HEK293 (cell line): ENCODE results near the gene ASCC3.

ENCODE experiments used
- CTCF ChIA-PET: fragments of 350-600 bp; formaldehyde crosslinking; extraction: SDS; loops from one replicate; lab custom pipeline; 2021; ENCODE audit warnings: antibody characterized with exemption; lab: Yijun Ruan, JAX
- POLR2A ChIA-PET: fragments of 300-600 bp; formaldehyde crosslinking; extraction: SDS; loops from one replicate; lab custom pipeline; 2020; ENCODE audit warnings: antibody characterized with exemption, inconsistent platforms; lab: Yijun Ruan, JAX
- H3K27ac ChIP-seq: fragments of 200-500 bp; sonication (Bioruptor generic); 2 replicates; pipeline ENCODE4 v1.5.1; 2014; ENCODE audit warnings: low read depth, low read length, control low read depth, inconsistent platforms; ENCODE audit errors: extremely low read depth
- H3K36me3 ChIP-seq, 2 experiments: fragments of 200-500 bp in 1 of 2; sonication (Bioruptor generic) in 1 of 2; 1 replicate in 1 of 2; 2 replicates in 1 of 2; pipeline ENCODE4 v1.5.1; 2014 to 2017; ENCODE audit warnings: inconsistent platforms in 2 of 2, low read length in 2 of 2; ENCODE audit not compliant: control insufficient read depth in 2 of 2, insufficient read depth in 1 of 2
- H3K4me1 ChIP-seq: fragments of 200-500 bp; sonication (Bioruptor generic); 2 replicates; pipeline ENCODE4 v1.5.1; 2014; ENCODE audit warnings: mild to moderate bottlenecking, low read length, inconsistent platforms; ENCODE audit not compliant: control insufficient read depth, insufficient read depth
- H3K4me3 ChIP-seq: 2 replicates; pipeline ENCODE4 v1.5.1; 2011; ENCODE audit warnings: low read depth, mild to moderate bottlenecking, control low read depth, low read length, moderate library complexity
- H3K9me3 ChIP-seq: fragments of 200-500 bp; sonication (Bioruptor generic); 2 replicates; pipeline ENCODE4 v1.5.1; 2014; ENCODE audit warnings: low read depth, low read length, inconsistent platforms; ENCODE audit not compliant: control insufficient read depth, insufficient read depth
- BCL11B ChIP-seq: fragments of 450-650 bp; formaldehyde crosslinking; IDR thresholded peaks from 2 replicates; pipeline ENCODE4 v1.5.1; 2016; ENCODE audit warnings: low read depth, missing biosample characterization, missing genetic modification characterization
- EGR2 ChIP-seq: fragments of 450-650 bp; formaldehyde crosslinking; IDR thresholded peaks from 2 replicates; pipeline ENCODE4 v1.5.1; 2016; ENCODE audit warnings: low read depth, missing biosample characterization, missing genetic modification characterization
- GFI1B ChIP-seq: fragments of 450-650 bp; formaldehyde crosslinking; IDR thresholded peaks from 2 replicates; pipeline ENCODE4 v1.5.1; 2016; ENCODE audit warnings: missing biosample characterization, missing genetic modification characterization
- GLIS2 ChIP-seq: fragments of 450-650 bp; formaldehyde crosslinking; IDR thresholded peaks from 2 replicates; pipeline ENCODE4 v1.5.1; 2016; ENCODE audit warnings: missing biosample characterization, missing genetic modification characterization
- IKZF3 ChIP-seq: fragments of 450-650 bp; IDR thresholded peaks from 2 replicates; pipeline ENCODE4 v1.5.0; 2018; ENCODE audit warnings: missing biosample characterization, mild to moderate bottlenecking, missing genetic modification characterization, moderate library complexity
- KLF16 ChIP-seq: fragments of 450-650 bp; formaldehyde crosslinking; IDR thresholded peaks from 2 replicates; pipeline ENCODE4 v1.5.1; 2017; ENCODE audit warnings: missing biosample characterization, missing genetic modification characterization
- PRDM10 ChIP-seq: fragments of 450-650 bp; formaldehyde crosslinking; IDR thresholded peaks from 2 replicates; pipeline ENCODE4 v1.5.1; 2016; ENCODE audit warnings: missing biosample characterization, missing genetic modification characterization
- SCRT1 ChIP-seq: fragments of 450-650 bp; formaldehyde crosslinking; IDR thresholded peaks from 2 replicates; pipeline ENCODE4 v1.5.1; 2016; ENCODE audit warnings: missing biosample characterization, missing genetic modification characterization, borderline replicate concordance
- ZBTB26 ChIP-seq: fragments of 450-650 bp; formaldehyde crosslinking; optimal IDR thresholded peaks from 2 replicates; pipeline ENCODE3; 2016; ENCODE audit warnings: missing biosample characterization, mild to moderate bottlenecking, missing genetic modification characterization
- ZBTB48 ChIP-seq: fragments of 450-650 bp; formaldehyde crosslinking; IDR thresholded peaks from 2 replicates; pipeline ENCODE4 v1.5.1; 2016; ENCODE audit warnings: missing biosample characterization, missing genetic modification characterization
- ZBTB7A ChIP-seq: fragments of 450-650 bp; formaldehyde crosslinking; IDR thresholded peaks from 2 replicates; pipeline ENCODE4 v1.5.1; 2016; ENCODE audit warnings: low read depth, missing biosample characterization, missing genetic modification characterization
- ZFHX2 ChIP-seq: fragments of 450-650 bp; formaldehyde crosslinking; conservative IDR thresholded peaks from 2 replicates; pipeline ENCODE4 v1.5.1; 2016; ENCODE audit warnings: missing biosample characterization, missing genetic modification characterization
- ZIC2 ChIP-seq: fragments of 450-650 bp; formaldehyde crosslinking; IDR thresholded peaks from 2 replicates; pipeline ENCODE4 v1.5.1; 2016; ENCODE audit warnings: missing biosample characterization, missing genetic modification characterization
- ZNF121 ChIP-seq: fragments of 450-650 bp; formaldehyde crosslinking; IDR thresholded peaks from 2 replicates; pipeline ENCODE4 v1.5.1; 2016; ENCODE audit warnings: missing biosample characterization, missing genetic modification characterization
- ZNF211 ChIP-seq: fragments of 450-650 bp; formaldehyde crosslinking; IDR thresholded peaks from 2 replicates; pipeline ENCODE4 v1.5.1; 2016; ENCODE audit warnings: low read depth, missing biosample characterization, missing genetic modification characterization
- ZNF223 ChIP-seq: fragments of 450-650 bp; formaldehyde crosslinking; IDR thresholded peaks from 2 replicates; pipeline ENCODE4 v1.5.1; 2016; ENCODE audit warnings: missing biosample characterization, missing genetic modification characterization
- ZNF280C ChIP-seq: fragments of 450-650 bp; formaldehyde crosslinking; IDR thresholded peaks from 2 replicates; pipeline ENCODE4 v1.5.1; 2016; ENCODE audit warnings: missing biosample characterization, missing genetic modification characterization
- ZNF302 ChIP-seq: fragments of 450-650 bp; formaldehyde crosslinking; IDR thresholded peaks from 2 replicates; pipeline ENCODE4 v1.5.1; 2016; ENCODE audit warnings: missing biosample characterization, missing genetic modification characterization, low read depth
- ZNF350 ChIP-seq: fragments of 450-650 bp; formaldehyde crosslinking; IDR thresholded peaks from 2 replicates; pipeline ENCODE4 v1.5.0; 2017; ENCODE audit warnings: missing biosample characterization, mild to moderate bottlenecking, missing genetic modification characterization
- ZNF398 ChIP-seq: fragments of 450-650 bp; formaldehyde crosslinking; IDR thresholded peaks from 2 replicates; pipeline ENCODE4 v1.5.1; 2017; ENCODE audit warnings: missing biosample characterization, missing genetic modification characterization
- ZNF423 ChIP-seq: fragments of 450-650 bp; formaldehyde crosslinking; IDR thresholded peaks from 2 replicates; pipeline ENCODE4 v1.5.1; 2016; ENCODE audit warnings: missing biosample characterization, missing genetic modification characterization
- ZNF473 ChIP-seq: fragments of 450-650 bp; formaldehyde crosslinking; IDR thresholded peaks from 2 replicates; pipeline ENCODE4 v1.5.1; 2017; ENCODE audit warnings: missing biosample characterization, missing genetic modification characterization
- ZNF549 ChIP-seq: fragments of 450-650 bp; IDR thresholded peaks from 2 replicates; pipeline ENCODE4 v1.5.1; 2018; ENCODE audit warnings: missing biosample characterization, missing genetic modification characterization, mild to moderate bottlenecking, inconsistent platforms, moderate library complexity
- ZNF624 ChIP-seq: fragments of 450-650 bp; formaldehyde crosslinking; IDR thresholded peaks from 2 replicates; pipeline ENCODE4 v1.5.1; 2017; ENCODE audit warnings: missing biosample characterization, missing genetic modification characterization
- ZNF768 ChIP-seq: fragments of 450-650 bp; formaldehyde crosslinking; IDR thresholded peaks from 2 replicates; pipeline ENCODE4 v1.5.1; 2018; ENCODE audit warnings: missing biosample characterization, mild to moderate bottlenecking, missing genetic modification characterization
- ZSCAN30 ChIP-seq: fragments of 450-650 bp; IDR thresholded peaks from 2 replicates; pipeline ENCODE4 v1.5.1; 2018; ENCODE audit warnings: missing biosample characterization, mild to moderate bottlenecking, missing genetic modification characterization, moderate library complexity
- ZXDB ChIP-seq: fragments of 450-650 bp; formaldehyde crosslinking; IDR thresholded peaks from 2 replicates; pipeline ENCODE4 v1.5.1; 2016; ENCODE audit warnings: missing biosample characterization, missing genetic modification characterization

The ASCC3 gene

GRCh38 chr6:100464903-100465700, 416.0 kb downstream of the ASCC3 start, which contains the start of gene SIM1 (continued):
- no peak for TF ChIP-seq ZNF302
- no peak for TF ChIP-seq ZNF768 (tag by site-specific recombination)
- TF ChIP-seq ZNF423 = peak; percentile 73
- no peak; the same call in 1 of the 2 replicates for TF ChIP-seq GLIS2 (tag by site-specific recombination)
- no peak for TF ChIP-seq SCRT1 (tag by site-specific recombination)
- no peak for TF ChIP-seq GFI1B
- no peak for TF ChIP-seq ZNF223 (tag by site-specific recombination)

- Histone ChIP-seq H3K4me3 (peak overlapping the region; percentile 60), H3K9me3 (no peaks in the 10 kb centered on the region), H3K4me1 (peaks cover 3% of the 10 kb centered on the region), H3K36me3 (no peaks in the 10 kb centered on the region), H3K27ac (peak overlapping the region; percentile 60)
- ChIA-PET CTCF (interaction anchor here (0.6 to 2.0 kb wide), 9 partner anchors 11 to 1994 kb away, joined by 3 to 7 read pairs (median 3); no protein-coding TSS in a partner anchor), POLR2A (interaction anchor here (0.7 to 2.5 kb wide), 15 partner anchors 10 to 896 kb away, joined by 3 to 13 read pairs (median 4); partner anchors contain the start of genes ASCC3 and CCNC)
- TF ChIP-seq ZNF211 (tag by site-specific recombination) (no peak), ZNF624 (tag by site-specific recombination) (no peak), ZNF280C (tag by site-specific recombination) (no peak), ZNF398 (tag by site-specific recombination) (peak; percentile 39; the same call in 1 of the 2 replicates), ZNF423 (peak; percentile 52), ZNF549 (tag by site-specific recombination) (no peak), ZNF473 (no peak), BCL11B (tag by site-specific recombination) (no peak), ZBTB26 (peak; percentile 54), PRDM10 (tag by site-specific recombination) (peak; percentile 70; the same call in 1 of the 2 replicates), ZFHX2 (tag by site-specific recombination) (0 out of 2 replicates have a peak, but pooled peaks have one; percentile 31), ZSCAN30 (tag by site-specific recombination) (peak; percentile 49; the same call in 1 of the 2 replicates), ZNF350 (no peak), ZIC2 (peak; percentile 70), KLF16 (tag by site-specific recombination) (0 out of 2 replicates have a peak, but pooled peaks have one; percentile 15), ZBTB48 (tag by site-specific recombination) (peak; percentile 61), ZBTB7A (tag by site-specific recombination) (0 out of 2 replicates have a peak, but pooled peaks have one; percentile 6), ZXDB (tag by site-specific recombination) (peak; percentile 45), EGR2 (tag by site-specific recombination) (peak; percentile 31; the same call in 1 of the 2 replicates), IKZF3 (peak; percentile 59), ZNF121 (no peak)
Measured at GRCh38 chr6:100464162-100464851, 416.8 kb downstream of the ASCC3 start.
